ENCODE data around the gene CELF5. TPM values are rescaled to one million over a fixed set of nuclear protein-coding genes. Genes with fewer than 3 reads are reported as not detected.

CELF5 gene
- total RNA-seq, result not detected in 2 replicates
- not detected for polyA plus RNA-seq (2012)

DNA sequence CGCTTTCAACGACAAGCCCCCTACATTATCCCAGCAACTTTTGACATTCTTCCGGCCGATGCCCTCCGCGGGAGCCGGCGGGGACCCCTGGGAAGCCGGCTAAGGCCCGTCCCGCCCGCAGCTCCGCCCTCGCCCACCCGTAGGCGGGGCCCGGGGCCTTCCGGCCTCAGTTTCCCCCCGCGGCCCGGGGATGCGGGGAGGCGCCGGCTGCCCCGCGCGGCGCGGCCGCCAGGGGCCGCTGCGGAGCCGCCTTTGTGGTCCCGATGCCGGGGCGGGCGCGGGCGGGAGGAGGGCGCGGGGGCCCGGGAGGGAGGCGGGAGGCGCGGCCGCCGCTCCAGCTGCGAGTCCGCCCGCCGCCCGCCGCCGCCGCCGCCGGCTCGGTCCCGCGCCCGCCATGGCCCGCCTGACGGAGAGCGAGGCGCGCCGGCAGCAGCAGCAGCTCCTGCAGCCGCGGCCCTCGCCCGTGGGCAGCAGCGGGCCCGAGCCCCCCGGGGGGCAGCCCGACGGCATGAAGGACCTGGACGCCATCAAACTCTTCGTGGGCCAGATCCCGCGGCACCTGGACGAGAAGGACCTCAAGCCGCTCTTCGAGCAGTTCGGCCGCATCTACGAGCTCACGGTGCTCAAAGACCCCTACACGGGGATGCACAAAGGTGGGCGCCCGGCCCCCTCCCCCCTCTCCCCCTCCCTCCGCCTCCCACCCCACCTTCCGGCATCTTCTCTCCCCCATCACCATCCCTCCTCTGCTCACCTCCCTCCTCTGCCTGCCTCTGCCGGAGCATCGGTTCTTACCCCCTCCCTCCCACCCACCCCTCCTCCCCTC, at the start of gene CELF5:
Gene CELF5, plus strand, starts transcription at position 316 of the 823 bp plus-strand sequence. Its CDS starts 79 bp downstream, at position 395.
- DNase-seq (ENCODE audit: low read depth), result peak; percentile 36

DNA sequence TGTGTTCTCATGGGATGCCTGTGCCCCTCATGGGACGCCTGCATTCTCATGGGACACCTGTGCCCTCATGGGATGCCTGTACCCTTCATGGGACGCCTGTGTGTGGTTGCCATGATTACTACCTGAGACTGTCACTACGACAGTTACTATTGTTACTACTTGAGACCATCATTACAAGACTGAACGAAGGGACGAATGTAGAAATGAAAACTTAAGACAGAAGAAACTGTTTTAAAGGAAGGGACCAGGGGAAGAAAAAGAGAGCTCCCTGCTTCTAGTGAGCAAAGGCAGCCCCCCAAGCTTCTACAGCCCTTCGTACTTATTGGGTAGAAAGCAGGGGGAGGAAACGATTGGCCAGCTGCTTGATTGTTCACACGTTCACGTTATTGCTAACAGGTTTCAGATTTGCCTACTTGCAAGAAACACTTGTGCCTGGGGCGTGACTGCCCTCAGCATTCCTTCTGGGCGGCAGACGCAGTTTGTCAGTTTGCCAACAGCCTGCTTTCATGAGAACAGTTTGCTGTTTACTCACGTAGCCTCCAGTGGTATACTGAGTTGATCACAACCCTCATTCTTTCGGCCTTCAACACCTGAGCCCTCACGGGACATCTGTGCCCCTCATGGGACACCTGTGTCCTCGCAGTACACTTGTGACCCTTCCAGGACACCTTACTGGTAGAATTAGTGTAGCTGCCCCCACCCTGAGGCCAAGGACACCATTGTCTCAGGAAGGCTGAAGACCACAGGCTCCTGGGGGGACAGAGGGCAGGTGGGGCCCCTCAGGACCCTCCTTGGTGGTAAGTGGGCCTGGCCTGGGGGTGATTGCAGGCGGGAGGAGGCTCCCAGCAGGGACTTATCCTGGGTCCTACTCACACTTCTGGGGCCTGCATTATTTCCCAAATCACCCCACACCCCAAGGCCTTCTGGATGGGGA, 48.4 kb upstream of the CELF5 start:
- DNase-seq (ENCODE audit: low read depth), result peak; percentile 95

- peak; percentile 84 for DNase-seq (ENCODE audit: low read depth)
Observed at GRCh38 chr19:3176715-3177501, 47.6 kb upstream of the CELF5 start.

DNA sequence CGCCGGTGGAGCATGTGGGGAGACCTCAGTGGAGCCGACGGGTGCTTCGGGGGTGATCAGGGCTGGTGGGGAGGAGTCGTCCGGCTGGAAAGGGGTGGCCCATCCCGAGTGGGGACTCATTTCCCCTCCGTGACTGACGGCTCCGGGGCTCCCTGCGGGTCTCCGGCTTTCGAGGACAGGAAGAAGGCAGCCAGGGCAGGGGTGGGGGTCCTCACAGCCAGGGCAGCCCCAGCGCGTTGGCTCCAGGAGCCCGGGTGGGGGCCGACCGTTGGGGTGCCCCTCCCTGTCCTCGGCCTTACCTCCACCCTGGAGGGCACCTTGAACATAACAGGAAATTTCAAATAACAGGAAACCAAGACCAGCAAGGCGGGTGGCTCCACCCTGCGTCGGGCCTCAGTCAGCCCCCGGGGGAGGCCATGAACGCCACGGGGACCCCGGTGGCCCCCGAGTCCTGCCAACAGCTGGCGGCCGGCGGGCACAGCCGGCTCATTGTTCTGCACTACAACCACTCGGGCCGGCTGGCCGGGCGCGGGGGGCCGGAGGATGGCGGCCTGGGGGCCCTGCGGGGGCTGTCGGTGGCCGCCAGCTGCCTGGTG, 46.0 kb upstream of the CELF5 start, which contains the start of gene S1PR4:
Gene S1PR4, plus strand, starts transcription at position 393 of the 596 bp plus-strand sequence. Its CDS starts 24 bp downstream, at position 417.
- no peak for DNase-seq (ENCODE audit: low read depth)

DNA sequence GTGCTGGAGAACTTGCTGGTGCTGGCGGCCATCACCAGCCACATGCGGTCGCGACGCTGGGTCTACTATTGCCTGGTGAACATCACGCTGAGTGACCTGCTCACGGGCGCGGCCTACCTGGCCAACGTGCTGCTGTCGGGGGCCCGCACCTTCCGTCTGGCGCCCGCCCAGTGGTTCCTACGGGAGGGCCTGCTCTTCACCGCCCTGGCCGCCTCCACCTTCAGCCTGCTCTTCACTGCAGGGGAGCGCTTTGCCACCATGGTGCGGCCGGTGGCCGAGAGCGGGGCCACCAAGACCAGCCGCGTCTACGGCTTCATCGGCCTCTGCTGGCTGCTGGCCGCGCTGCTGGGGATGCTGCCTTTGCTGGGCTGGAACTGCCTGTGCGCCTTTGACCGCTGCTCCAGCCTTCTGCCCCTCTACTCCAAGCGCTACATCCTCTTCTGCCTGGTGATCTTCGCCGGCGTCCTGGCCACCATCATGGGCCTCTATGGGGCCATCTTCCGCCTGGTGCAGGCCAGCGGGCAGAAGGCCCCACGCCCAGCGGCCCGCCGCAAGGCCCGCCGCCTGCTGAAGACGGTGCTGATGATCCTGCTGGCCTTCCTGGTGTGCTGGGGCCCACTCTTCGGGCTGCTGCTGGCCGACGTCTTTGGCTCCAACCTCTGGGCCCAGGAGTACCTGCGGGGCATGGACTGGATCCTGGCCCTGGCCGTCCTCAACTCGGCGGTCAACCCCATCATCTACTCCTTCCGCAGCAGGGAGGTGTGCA, 45.3 kb upstream of the CELF5 start:
- DNase-seq (ENCODE audit: low read depth), result no peak

DNA sequence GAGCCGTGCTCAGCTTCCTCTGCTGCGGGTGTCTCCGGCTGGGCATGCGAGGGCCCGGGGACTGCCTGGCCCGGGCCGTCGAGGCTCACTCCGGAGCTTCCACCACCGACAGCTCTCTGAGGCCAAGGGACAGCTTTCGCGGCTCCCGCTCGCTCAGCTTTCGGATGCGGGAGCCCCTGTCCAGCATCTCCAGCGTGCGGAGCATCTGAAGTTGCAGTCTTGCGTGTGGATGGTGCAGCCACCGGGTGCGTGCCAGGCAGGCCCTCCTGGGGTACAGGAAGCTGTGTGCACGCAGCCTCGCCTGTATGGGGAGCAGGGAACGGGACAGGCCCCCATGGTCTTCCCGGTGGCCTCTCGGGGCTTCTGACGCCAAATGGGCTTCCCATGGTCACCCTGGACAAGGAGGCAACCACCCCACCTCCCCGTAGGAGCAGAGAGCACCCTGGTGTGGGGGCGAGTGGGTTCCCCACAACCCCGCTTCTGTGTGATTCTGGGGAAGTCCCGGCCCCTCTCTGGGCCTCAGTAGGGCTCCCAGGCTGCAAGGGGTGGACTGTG, 44.6 kb upstream of the CELF5 start:
- DNase-seq (ENCODE audit: low read depth), result no peak

DNA sequence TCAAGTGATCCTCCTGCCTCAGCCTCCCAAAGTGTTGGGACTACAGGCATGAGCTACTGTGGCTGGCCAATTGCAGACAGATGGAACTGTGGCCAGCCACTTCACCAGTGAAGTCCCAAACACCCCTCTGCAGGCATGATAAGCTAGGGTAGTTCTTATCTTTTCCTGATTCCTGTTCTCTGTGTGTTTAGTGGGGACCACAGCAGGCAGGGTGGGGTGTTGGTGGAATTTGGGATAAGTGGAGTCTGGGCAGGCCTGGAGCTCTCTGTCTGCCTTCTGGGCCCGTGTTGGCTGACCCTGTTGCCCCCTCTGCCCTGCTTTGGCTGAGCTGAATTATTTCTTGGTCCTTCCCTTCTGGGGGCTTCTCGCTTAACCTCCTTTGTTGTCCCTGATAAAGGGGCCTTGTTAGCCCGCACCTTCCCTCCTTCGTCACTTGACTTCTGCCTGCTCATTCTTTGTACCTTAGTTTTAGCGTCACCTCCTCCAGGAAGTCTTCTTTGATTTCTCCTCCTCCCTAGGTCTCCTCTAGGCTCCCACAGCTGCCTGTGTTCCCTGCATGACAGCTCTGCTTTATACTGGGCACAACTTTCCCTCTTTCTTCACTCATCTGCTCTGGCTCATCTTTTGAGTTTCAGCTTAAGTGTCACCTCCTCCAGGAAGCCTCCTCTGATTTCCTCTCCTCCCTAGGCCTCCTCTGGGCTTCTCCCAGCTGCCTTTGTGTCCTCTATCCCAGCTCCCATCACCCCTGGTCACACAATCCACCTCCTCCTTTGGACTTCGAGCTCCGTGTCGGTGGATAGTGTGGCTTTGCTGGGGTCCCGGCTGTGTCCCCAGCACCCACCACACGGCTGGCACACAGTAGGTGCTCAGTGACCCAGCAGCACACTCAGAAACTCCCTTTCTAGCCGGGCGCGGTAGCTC, 40.5 kb upstream of the CELF5 start:
- DNase-seq (ENCODE audit: low read depth), result no peak

- DNase-seq (ENCODE audit: low read depth), result no peak
Observed at GRCh38 chr19:3184847-3185460, 39.5 kb upstream of the CELF5 start.

- peak; percentile 97 for DNase-seq (ENCODE audit: low read depth)
Observed at GRCh38 chr19:3185461-3186159, 38.9 kb upstream of the CELF5 start, which contains the start of gene NCLN. Gene NCLN, plus strand, starts transcription at chr19:3185930. Its CDS starts 101 bp downstream, at chr19:3186031.

DNA sequence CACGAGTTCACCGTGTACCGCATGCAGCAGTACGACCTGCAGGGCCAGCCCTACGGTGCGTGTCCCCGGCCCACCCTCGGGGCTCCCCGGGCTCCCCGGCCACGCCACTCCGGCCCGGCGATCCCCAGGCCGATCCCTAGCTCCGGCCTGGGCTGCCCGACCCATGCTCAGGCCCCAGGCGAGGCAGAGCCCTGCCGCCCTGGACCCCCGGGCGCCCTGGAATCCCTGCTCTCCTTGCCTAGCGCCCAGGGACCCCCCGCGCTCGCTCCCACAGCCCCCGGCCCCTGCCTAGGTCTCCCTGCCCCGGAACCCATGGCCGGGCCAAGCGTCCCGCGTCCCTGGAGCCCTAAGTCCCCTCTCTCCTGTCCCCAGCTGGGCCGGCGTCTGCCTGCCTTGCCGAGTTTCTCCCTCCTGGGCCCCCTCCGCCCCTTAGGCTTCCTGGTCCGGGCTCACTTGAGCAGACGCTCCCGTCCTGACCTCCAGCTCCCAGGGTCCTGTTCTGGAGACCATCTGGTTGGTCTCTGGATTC, 38.2 kb upstream of the CELF5 start:
- no peak for DNase-seq (ENCODE audit: low read depth)

DNA sequence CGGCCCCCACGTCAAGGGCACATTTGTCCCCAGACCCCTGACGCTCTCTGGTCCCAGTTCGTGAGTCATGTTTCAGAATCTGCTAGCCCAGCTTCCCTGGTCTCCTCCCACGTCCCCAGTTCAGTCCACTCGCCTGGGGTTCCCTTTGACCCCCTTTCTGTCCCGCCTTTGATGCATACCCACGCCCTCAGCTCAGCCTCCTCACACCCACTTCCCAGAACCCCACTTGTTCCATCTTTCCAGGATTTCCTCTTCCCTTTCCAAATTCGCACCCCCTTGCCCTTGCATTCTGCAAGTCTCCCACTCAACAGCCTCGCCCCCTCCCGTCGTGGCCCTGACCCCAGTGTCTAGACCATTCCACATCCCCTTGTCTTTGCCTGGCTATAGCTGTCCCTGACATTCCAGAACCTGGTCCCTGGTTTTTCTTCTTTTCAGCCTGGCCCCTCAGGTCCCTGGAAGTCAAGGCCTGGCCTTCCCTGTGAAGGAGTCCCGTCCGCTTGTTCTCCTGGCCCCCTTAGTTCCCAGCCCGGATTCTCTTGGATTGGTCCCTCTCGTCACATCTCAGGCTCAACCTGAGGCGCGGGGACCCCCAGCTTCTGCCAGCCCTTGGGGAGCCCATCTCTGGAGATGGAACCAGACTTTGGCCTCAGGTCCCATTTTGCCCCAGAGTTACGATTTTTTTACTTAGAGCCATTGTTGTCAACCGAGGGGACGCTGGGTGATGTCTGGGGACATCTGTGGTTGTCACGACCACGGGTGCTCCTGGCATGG, 37.4 kb upstream of the CELF5 start:
- no peak for DNase-seq (ENCODE audit: low read depth)

GRCh38 chr19:3187662-3188511, 36.6 kb upstream of the CELF5 start:
- DNase-seq (ENCODE audit: low read depth), result no peak

- no peak for DNase-seq (ENCODE audit: low read depth)
Observed at GRCh38 chr19:3188627-3189596, 35.5 kb upstream of the CELF5 start.
